ENCODE data around the gene CDK11A. TPM values are rescaled to one million over a fixed set of nuclear protein-coding genes. Genes with fewer than 3 reads are reported as not detected.
"Not testable (repeated sequence)": the region's sequence is repeated elsewhere in the genome, so short reads cannot be mapped to it uniquely, and the experiment has no call there.

The CDK11A gene
- total RNA-seq, 4 donors from 2014 or later, result 9.0 to 14.6 (median 11.6) TPM

GRCh38 chr1:1721201-1721600 lies 3.0 kb downstream of the CDK11A start:
- peaks cover 3 to 5% of the 10 kb centered on the region in 2 donors for H3K4me1 ChIP-seq
- ATAC-seq (no peak), DNase-seq (no peak)
- H3K27me3 ChIP-seq, result no peaks in the 10 kb centered on the region
- intact Hi-C loops (cut with DNase I; ENCODE audit: low total_unique reads) (no loop called here), in situ Hi-C loops (cut with MboI; ENCODE audit: low sequenced_read_pairs in 4 of 4) (no loop called here)
- TF ChIP-seq POLR2A (IDR thresholded peaks at IDR 0.05), result no peak
- TF ChIP-seq, protein P1, sequence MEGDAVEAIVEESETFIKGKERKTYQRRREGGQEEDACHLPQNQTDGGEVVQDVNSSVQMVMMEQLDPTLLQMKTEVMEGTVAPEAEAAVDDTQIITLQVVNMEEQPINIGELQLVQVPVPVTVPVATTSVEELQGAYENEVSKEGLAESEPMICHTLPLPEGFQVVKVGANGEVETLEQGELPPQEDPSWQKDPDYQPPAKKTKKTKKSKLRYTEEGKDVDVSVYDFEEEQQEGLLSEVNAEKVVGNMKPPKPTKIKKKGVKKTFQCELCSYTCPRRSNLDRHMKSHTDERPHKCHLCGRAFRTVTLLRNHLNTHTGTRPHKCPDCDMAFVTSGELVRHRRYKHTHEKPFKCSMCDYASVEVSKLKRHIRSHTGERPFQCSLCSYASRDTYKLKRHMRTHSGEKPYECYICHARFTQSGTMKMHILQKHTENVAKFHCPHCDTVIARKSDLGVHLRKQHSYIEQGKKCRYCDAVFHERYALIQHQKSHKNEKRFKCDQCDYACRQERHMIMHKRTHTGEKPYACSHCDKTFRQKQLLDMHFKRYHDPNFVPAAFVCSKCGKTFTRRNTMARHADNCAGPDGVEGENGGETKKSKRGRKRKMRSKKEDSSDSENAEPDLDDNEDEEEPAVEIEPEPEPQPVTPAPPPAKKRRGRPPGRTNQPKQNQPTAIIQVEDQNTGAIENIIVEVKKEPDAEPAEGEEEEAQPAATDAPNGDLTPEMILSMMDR (IDR thresholded peaks at IDR 0.05 in 4 of 5, conservative IDR thresholded peaks at IDR 0.05 in 1 of 5), result no peak
- H3K36me3 ChIP-seq, result no peaks in the 10 kb centered on the region
- H3K4me3 ChIP-seq, result no peak overlapping the region
- no peak overlapping the region for H3K27ac ChIP-seq
- no peaks in the 10 kb centered on the region for H3K9me3 ChIP-seq

DNA sequence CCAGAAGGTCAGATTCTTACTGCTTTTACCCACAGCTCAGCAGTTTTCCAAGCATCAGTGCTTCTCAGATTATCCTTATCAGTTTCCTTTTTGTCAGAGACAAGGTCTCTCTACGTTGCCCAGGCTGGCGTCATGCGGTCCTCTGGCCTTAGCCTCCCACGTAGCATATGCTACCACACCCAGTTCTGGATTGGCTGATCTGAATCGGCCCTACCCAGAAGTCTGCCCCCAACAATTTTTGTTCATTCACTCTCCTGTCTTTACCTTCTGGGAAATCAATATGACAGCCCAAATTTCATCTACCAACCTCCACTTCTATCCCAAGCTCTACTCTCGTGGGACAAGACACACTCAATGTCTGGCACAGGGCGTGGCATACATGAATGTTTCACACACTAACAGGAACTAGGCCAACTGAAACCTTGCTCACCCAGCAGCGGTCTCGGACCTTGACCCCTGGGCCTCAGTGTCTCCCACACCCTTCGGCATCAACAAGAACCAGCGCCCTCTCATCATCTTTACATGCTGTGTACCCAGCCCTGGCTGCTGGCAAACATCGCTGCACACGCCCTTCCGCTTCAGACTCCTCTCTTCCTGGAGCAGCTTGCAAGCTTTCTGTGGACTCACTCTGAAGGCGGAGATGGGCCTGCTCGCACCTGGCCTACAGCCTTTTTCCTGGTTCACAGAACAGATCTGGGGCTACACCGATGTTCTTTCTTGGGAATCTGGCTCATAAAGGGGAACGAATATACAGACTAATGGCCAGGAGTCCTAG lies 8.9 kb downstream of the CDK11A start:
- ATAC-seq; in situ Hi-C loops (cut with MboI; ENCODE audit: low sequenced_read_pairs in 4 of 4); H3K27ac ChIP-seq; H3K27me3 ChIP-seq; H3K9me3 ChIP-seq; H3K4me3 ChIP-seq; H3K4me1 ChIP-seq; intact Hi-C loops (cut with DNase I; ENCODE audit: low total_unique reads); H3K36me3 ChIP-seq; DNase-seq: not testable (repeated sequence)

GRCh38 chr1:1707897-1708296 lies 16.3 kb downstream of the CDK11A start:
- ATAC-seq; in situ Hi-C loops (cut with MboI; ENCODE audit: low sequenced_read_pairs in 4 of 4); intact Hi-C loops (cut with DNase I; ENCODE audit: low total_unique reads); DNase-seq; H3K27ac ChIP-seq; H3K4me3 ChIP-seq; H3K4me1 ChIP-seq; H3K9me3 ChIP-seq; H3K27me3 ChIP-seq: not testable (repeated sequence)
- peaks cover 0 to 19% of the 10 kb centered on the region in 2 donors for H3K36me3 ChIP-seq

DNA sequence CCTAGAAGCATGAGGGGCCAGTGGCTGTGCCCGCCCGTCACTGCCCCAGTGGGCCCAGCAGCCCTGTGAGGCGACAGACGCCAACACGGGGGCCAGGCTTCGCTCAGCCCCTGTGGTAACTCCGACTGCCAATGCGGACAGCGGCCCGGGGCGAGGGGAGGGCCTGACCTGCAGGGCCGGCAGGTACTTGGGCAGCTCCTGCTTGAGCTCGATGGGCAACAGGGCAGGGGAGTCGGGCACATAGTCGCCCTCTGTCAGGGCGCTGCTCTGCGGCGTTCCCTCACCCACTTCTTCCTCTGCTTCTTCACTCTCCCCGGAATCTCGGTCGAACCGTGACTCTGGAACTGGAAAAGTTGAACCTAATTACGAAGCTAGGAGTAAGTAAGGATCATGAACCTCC lies 16.9 kb downstream of the CDK11A start:
- H3K4me3 ChIP-seq; H3K27me3 ChIP-seq; H3K4me1 ChIP-seq; H3K27ac ChIP-seq; in situ Hi-C loops (cut with MboI; ENCODE audit: low sequenced_read_pairs in 4 of 4); DNase-seq; intact Hi-C loops (cut with DNase I; ENCODE audit: low total_unique reads); H3K9me3 ChIP-seq; ATAC-seq: not testable (repeated sequence)
- peaks cover 0 to 19% of the 10 kb centered on the region in 2 donors for H3K36me3 ChIP-seq

- intact Hi-C loops (cut with DNase I; ENCODE audit: low total_unique reads); H3K27ac ChIP-seq; H3K27me3 ChIP-seq; in situ Hi-C loops (cut with MboI; ENCODE audit: low sequenced_read_pairs in 4 of 4); DNase-seq; H3K4me3 ChIP-seq; H3K4me1 ChIP-seq; H3K9me3 ChIP-seq: not testable (repeated sequence)
- ATAC-seq, result peak in 1 of 2 donors; percentile 52
- peaks cover 0 to 19% of the 10 kb centered on the region in 2 donors for H3K36me3 ChIP-seq
Measured at GRCh38 chr1:1705623-1706022, 18.5 kb downstream of the CDK11A start.

DNA sequence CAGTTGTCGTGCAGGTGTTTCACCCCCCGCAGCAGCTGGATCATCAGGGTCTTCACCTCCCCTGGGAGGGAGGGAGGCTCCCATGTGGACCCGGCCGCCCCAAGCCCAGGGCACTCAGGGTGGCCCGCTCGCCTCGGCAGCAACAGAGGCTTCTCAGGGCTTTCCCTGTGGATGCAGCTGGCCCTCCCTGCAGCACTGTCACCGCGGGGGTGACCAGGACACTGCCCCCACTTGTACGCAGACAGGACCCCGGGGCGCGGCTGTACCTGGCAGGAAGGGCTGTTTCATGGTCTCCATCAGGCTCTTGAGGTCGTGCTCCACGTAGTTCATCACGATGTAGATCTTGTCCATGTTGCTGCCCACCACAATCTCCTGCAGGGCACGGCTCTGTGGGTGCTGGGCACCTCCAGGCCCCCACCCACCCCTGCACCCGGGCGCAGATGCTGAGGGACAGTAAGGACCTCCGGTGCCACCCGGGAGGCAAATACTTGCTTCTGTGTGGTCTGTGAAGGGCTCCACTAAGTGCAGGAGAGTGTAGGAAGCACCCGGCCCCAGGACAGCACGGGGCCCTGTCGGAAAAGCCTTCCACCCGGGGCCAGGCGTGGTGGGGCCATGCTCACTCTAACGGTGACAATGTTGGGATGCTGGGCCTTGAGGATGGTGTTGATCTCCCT lies 19.7 kb downstream of the CDK11A start:
- in situ Hi-C loops (cut with MboI; ENCODE audit: low sequenced_read_pairs in 4 of 4); H3K27me3 ChIP-seq; intact Hi-C loops (cut with DNase I; ENCODE audit: low total_unique reads); DNase-seq; ATAC-seq; H3K4me1 ChIP-seq; H3K27ac ChIP-seq; H3K9me3 ChIP-seq; H3K4me3 ChIP-seq: not testable (repeated sequence)
- H3K36me3 ChIP-seq, result peaks cover 0 to 19% of the 10 kb centered on the region in 2 donors

- peaks cover 0 to 19% of the 10 kb centered on the region in 2 donors for H3K36me3 ChIP-seq
- no peak overlapping the region for H3K27ac ChIP-seq
- H3K4me1 ChIP-seq, result no peaks in the 10 kb centered on the region
- in situ Hi-C loops (cut with MboI; ENCODE audit: low sequenced_read_pairs in 4 of 4) (no loop called here), intact Hi-C loops (cut with DNase I; ENCODE audit: low total_unique reads) (no loop called here)
- TF ChIP-seq POLR2A (IDR thresholded peaks at IDR 0.05), result no peak
- TF ChIP-seq, protein P1 (IDR thresholded peaks at IDR 0.05 in 4 of 5, conservative IDR thresholded peaks at IDR 0.05 in 1 of 5), result no peak
- H3K4me3 ChIP-seq, result no peak overlapping the region
- no peaks in the 10 kb centered on the region for H3K27me3 ChIP-seq
- H3K9me3 ChIP-seq, result no peaks in the 10 kb centered on the region
- no peak for DNase-seq
- no peak for ATAC-seq
Measured at GRCh38 chr1:1703796-1704195, 20.4 kb downstream of the CDK11A start.

DNA sequence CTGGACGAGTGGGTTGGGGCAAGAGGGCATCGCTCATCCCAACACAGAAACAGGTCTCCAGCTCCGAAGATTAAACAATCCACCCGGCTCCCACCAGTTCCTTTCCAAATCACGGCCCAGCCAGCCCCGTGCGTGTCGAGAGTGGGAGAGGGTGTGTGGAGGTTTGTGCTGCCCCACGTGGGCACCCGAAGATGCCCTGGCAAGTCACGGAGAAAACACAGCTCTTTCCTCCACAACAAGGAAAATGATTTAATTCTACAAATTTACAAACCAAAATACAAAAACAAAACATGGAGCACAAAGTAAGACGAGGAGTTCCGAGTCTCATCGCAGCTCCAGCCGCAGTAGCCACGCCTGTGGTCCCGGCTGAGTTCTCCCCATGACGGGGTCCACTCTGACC lies 21.7 kb downstream of the CDK11A start:
- H3K27me3 ChIP-seq; DNase-seq; H3K4me1 ChIP-seq; H3K4me3 ChIP-seq; H3K9me3 ChIP-seq; intact Hi-C loops (cut with DNase I; ENCODE audit: low total_unique reads); in situ Hi-C loops (cut with MboI; ENCODE audit: low sequenced_read_pairs in 4 of 4); H3K27ac ChIP-seq; ATAC-seq: not testable (repeated sequence)
- peaks cover 0 to 19% of the 10 kb centered on the region in 2 donors for H3K36me3 ChIP-seq

GRCh38 chr1:1700557-1700956 lies 23.6 kb downstream of the CDK11A start:
- H3K27me3 ChIP-seq; ATAC-seq; in situ Hi-C loops (cut with MboI; ENCODE audit: low sequenced_read_pairs in 4 of 4): not testable (repeated sequence)

More at GRCh38 chr1:1700557-1700956, 23.6 kb downstream of the CDK11A start:
- H3K4me1 ChIP-seq; DNase-seq; H3K27ac ChIP-seq; H3K9me3 ChIP-seq; intact Hi-C loops (cut with DNase I; ENCODE audit: low total_unique reads); H3K4me3 ChIP-seq: not testable (repeated sequence)
- H3K36me3 ChIP-seq, result peaks cover 0 to 14% of the 10 kb centered on the region in 2 donors

Measured in gastrocnemius medialis (tissue), 4 donors.